K562 (cell line): Measurements from ENCODE around the gene SSH3. TPM values are rescaled to one million over a fixed set of nuclear protein-coding genes. Genes with fewer than 3 reads are reported as not detected.
A peak's percentile ranks its signal among the peaks of the same experiment; 100 is the strongest.

ENCODE experiments used
- ATAC-seq: fragments of 200-7000 bp; cut with Tn5 transposase; 3 replicates; pipeline ENCODE4 v1.9.1; 2020; ENCODE audit warnings: moderate library complexity
- BruUV-seq: library from RNA; stranded (reverse); fragments of 400-500 nt; replicated peaks from 2 replicates; lab custom pipeline; 2021; lab: Mats Ljungman, UMichigan
- CTCF ChIA-PET: fragments of 300-600 bp; formaldehyde crosslinking; extraction: SDS; loops from one replicate; lab custom pipeline; 2021; ENCODE audit warnings: low intra/inter-chr PET ratio; lab: Yijun Ruan, JAX
- POLR2A ChIA-PET: fragments of 300-600, 350-650 bp; sonication (Branson Sonifier 250); formaldehyde crosslinking; extraction: SDS; loops from one replicate; lab custom pipeline; 2021; ENCODE audit warnings: antibody characterized with exemption, inconsistent platforms; lab: Yijun Ruan, JAX
- DNase-seq, 4 experiments: peaks; one replicate each; pipeline versions ENCODE4 v3.0.0 to v3.0.0-alpha.2; 2011 to 2018; ENCODE audit warnings: low spot score in 3 of 4, mixed read lengths in 3 of 4; ENCODE audit errors: extremely low read depth in 1 of 4
- FAIRE-seq: peaks from 2 replicates; lab custom pipeline; 2011; peaks lifted over from hg19 to GRCh38; lab: Jason Lieb, UNC
- H2AFZ ChIP-seq: 2 replicates; pipeline ENCODE4 v1.6.0; 2011; ENCODE audit warnings: low read depth, low read length, control low read depth, inconsistent platforms
- H3K27ac ChIP-seq: fragments of 200-600 bp; 3 replicates; pipeline ENCODE4 v1.8.0; 2011; ENCODE audit warnings: low read depth, mild to moderate bottlenecking, control low read depth, inconsistent platforms, low read length, moderate library complexity, mixed read lengths; ENCODE audit errors: extremely low read depth
- H3K27me3 ChIP-seq, 2 experiments: fragments of 300-600 bp in 1 of 2; 2 replicates in 1 of 2; 3 replicates in 1 of 2; pipeline versions ENCODE4 v1.6.0 to v1.8.0; 2011; ENCODE audit warnings: inconsistent platforms in 2 of 2, low read length in 2 of 2, mild to moderate bottlenecking in 1 of 2, mixed read lengths in 1 of 2, moderate library complexity in 1 of 2; ENCODE audit not compliant: control insufficient read depth in 2 of 2, insufficient read depth in 2 of 2
- H3K36me3 ChIP-seq: fragments of 300-600 bp; 3 replicates; pipeline ENCODE4 v1.8.0; 2011; ENCODE audit warnings: mild to moderate bottlenecking, low read length, inconsistent platforms; ENCODE audit not compliant: control insufficient read depth, insufficient read depth
- H3K4me1 ChIP-seq, 2 experiments: fragments of 200-600 bp in 1 of 2; replicated peaks in 1 of 2; 2 replicates in 1 of 2; 3 replicates in 1 of 2; pipeline versions ENCODE4 v1.5.1 to v1.8.0; 2011; ENCODE audit warnings: inconsistent platforms in 2 of 2, low read length in 2 of 2, mild to moderate bottlenecking in 1 of 2, mixed read lengths in 1 of 2, moderate library complexity in 1 of 2; ENCODE audit not compliant: control insufficient read depth in 2 of 2, insufficient read depth in 2 of 2
- H3K4me2 ChIP-seq: 2 replicates; pipeline ENCODE4 v1.6.1; 2011; ENCODE audit warnings: low read length, control low read depth, inconsistent platforms, mixed read lengths; ENCODE audit not compliant: insufficient read depth
- H3K4me3 ChIP-seq: fragments of 200-600 bp; sonication (generic), shearing (Covaris generic); 2 replicates; pipeline ENCODE4 v1.5.1; 2016; ENCODE audit warnings: control low read depth, inconsistent platforms
- H3K79me2 ChIP-seq: fragments of 200-600 bp; 3 replicates; pipeline ENCODE4 v1.8.0; 2011; ENCODE audit warnings: low read length, inconsistent platforms; ENCODE audit not compliant: control insufficient read depth, insufficient read depth
- H3K9ac ChIP-seq, 2 experiments: 2 replicates each; pipeline versions ENCODE4 v1.6.0 to v1.6.1; 2011; ENCODE audit warnings: low read depth in 2 of 2, low read length in 2 of 2, control low read depth in 1 of 2, inconsistent platforms in 1 of 2, mild to moderate bottlenecking in 1 of 2, mixed read lengths in 1 of 2; ENCODE audit not compliant: insufficient read depth in 1 of 2
- H3K9me1 ChIP-seq: one replicate; pipeline ENCODE4 v1.6.0; 2011; ENCODE audit warnings: inconsistent platforms, mild to moderate bottlenecking, low read length, moderate library complexity; ENCODE audit not compliant: control insufficient read depth, insufficient read depth
- H3K9me3 ChIP-seq: replicated peaks from 2 replicates; pipeline ENCODE4 v1.5.1; 2011; ENCODE audit warnings: low read depth, low read length, inconsistent platforms; ENCODE audit not compliant: control insufficient read depth, insufficient read depth
- H4K20me1 ChIP-seq: replicated peaks from 2 replicates; pipeline ENCODE4 v1.6.1; 2011; ENCODE audit warnings: low read length, inconsistent platforms, mixed read lengths; ENCODE audit not compliant: control insufficient read depth, insufficient read depth
- BRCA1 ChIP-seq, 2 experiments: fragments of 450-650 bp in 1 of 2; sonication (generic) in 1 of 2; formaldehyde crosslinking in 1 of 2; IDR thresholded peaks; 2 replicates each; pipeline versions ENCODE4 v1.5.0 to v1.6.1; 2017 to 2020; ENCODE audit warnings: mild to moderate bottlenecking in 1 of 2, missing genetic modification reagents in 1 of 2
- GABPB1 ChIP-seq: sonication (generic); formaldehyde crosslinking; IDR thresholded peaks from 2 replicates; pipeline ENCODE4 v1.8.0; 2022; ENCODE audit warnings: mild to moderate bottlenecking, missing genetic modification reagents
- ZBTB5 ChIP-seq: fragments of 450-650 bp; IDR thresholded peaks from 2 replicates; pipeline ENCODE4 v1.6.1; 2017; ENCODE audit warnings: antibody characterized with exemption
- ZNF511 ChIP-seq: sonication (generic); formaldehyde crosslinking; IDR thresholded peaks from 2 replicates; pipeline ENCODE4 v1.8.0; 2022; ENCODE audit warnings: mild to moderate bottlenecking, missing genetic modification reagents
- ZNF584 ChIP-seq: fragments of 200-800 bp; sonication (Bioruptor generic); IDR thresholded peaks from 2 replicates; pipeline ENCODE4 v1.6.1; 2016; ENCODE audit warnings: low read depth, mild to moderate bottlenecking, missing genetic modification characterization, missing compliant biosample characterization
- ZNF77 ChIP-seq: fragments of 250-450 bp; sonication (Bioruptor Pico); IDR thresholded peaks from 2 replicates; pipeline ENCODE4 v1.5.0; 2020
- WGBS: fragments of 100-300 bp; shearing (Covaris generic); methylation state at CpG from one replicate; pipeline ENCODE4 v1.1.6; 2016; ENCODE audit warnings: low coverage, mixed read lengths; ENCODE audit not compliant: insufficient coverage; ENCODE audit errors: missing lambda C conversion rate; 5-methylcytosine and 5-hydroxymethylcytosine counted together
- in situ Hi-C: fragments of 300-500 bp; cut with MboI; formaldehyde crosslinking; loops from 4 replicates; pipeline ENCODE4 v1.15.0; 2018; ENCODE audit warnings: inconsistent platforms, mixed read lengths
- intact Hi-C: fragments of 100-400 bp; cut with micrococcal nuclease; formaldehyde crosslinking; loops from 2 replicates; pipeline ENCODE4 v1.14.2; 2022
- polyA plus RNA-seq, 8 experiments: library from polyadenylated mRNA; depleted of rRNA in 4 of 8; stranded (reverse) in 5 of 8; unstranded in 3 of 8; fragments of >200 nt; fragmentation: Nextera tagmentation in 2 of 8; fragmentation: Illumina TruSeq in 1 of 8; extraction: Ambion mirVana in 2 of 8; extraction: Trizol in 1 of 8; gene quantifications; 2 replicates each; pipeline versions ENCODE4 v1.2.1 to v1.2.3, GENCODE V29; 2011 to 2014; ENCODE audit warnings: inconsistent platforms in 1 of 8, missing spikeins in 1 of 8
- total RNA-seq, 7 experiments: library from RNA; depleted of rRNA in 6 of 7; stranded (reverse); fragments of >200 nt in 6 of 7; fragmentation: Illumina TruSeq in 2 of 7; extraction: Trizol in 2 of 7; gene quantifications; 2 replicates each; pipeline versions ENCODE4 v1.2.1 to v1.2.3, GENCODE V29; 2011 to 2021; ENCODE audit warnings: low replicate concordance in 1 of 7
- TF ChIP-seq, protein P1 (sequence below): sonication (generic); formaldehyde crosslinking; IDR thresholded peaks from 2 replicates; pipeline ENCODE4 v1.8.1; 2023; ENCODE audit warnings: mild to moderate bottlenecking, missing genetic modification reagents
- TF ChIP-seq, protein P2 (sequence below): fragments of 450-650 bp; IDR thresholded peaks from 2 replicates; pipeline ENCODE4 v1.6.1; 2016; ENCODE audit warnings: missing biosample characterization, missing genetic modification characterization
- TF ChIP-seq, protein P3 (sequence below): fragments of 250-450 bp; sonication (Bioruptor Pico); IDR thresholded peaks from 2 replicates; pipeline ENCODE4 v1.8.0; 2021; ENCODE audit warnings: moderate library complexity, mild to moderate bottlenecking, inconsistent platforms
- TF ChIP-seq, protein P4 (sequence below), 2 experiments: fragments of 150-350 bp in 1 of 2; IDR thresholded peaks; 2 replicates each; pipeline ENCODE4 v1.6.1; 2012 to 2016; ENCODE audit warnings: low read depth in 2 of 2, low read length in 2 of 2, mild to moderate bottlenecking in 1 of 2, moderate library complexity in 1 of 2

The SSH3 gene
- total and polyA plus RNA-seq, 9 of the 15 experiments (the other 6 are each of a cell fraction or from before 2014, with no cell fraction given): 0.07 to 1.0 (median 0.24) TPM; not detected in 3

- BruUV-seq: no TSS peak
- in situ Hi-C loops (no loop called here), intact Hi-C loops (no loop called here)
- no peak for ATAC-seq
- no peak for FAIRE-seq
- no peak overlapping the region for H3K27ac ChIP-seq
- WGBS: 69% methylated on average over 2 of the region's 2 CpGs
- H3K4me2 ChIP-seq: no peak overlapping the region
- CTCF ChIA-PET: interaction anchor here (0.5 kb wide), 1 partner anchor 54 kb away, joined by 4 read pairs; no protein-coding TSS in a partner anchor
- no peak overlapping the region for H2AFZ ChIP-seq
- POLR2A ChIA-PET: interaction anchor here (0.7 to 1.3 kb wide), 4 partner anchors 11 to 75 kb away, joined by 3 read pairs; no protein-coding TSS in a partner anchor
- no peaks in the 10 kb centered on the region for H3K9me1 ChIP-seq
- peaks cover 6% of the 10 kb centered on the region; the same call in 1 of the 3 replicates for H3K79me2 ChIP-seq
- peaks cover 18 to 21% of the 10 kb centered on the region in 2 experiments; a peak in 4 of 5 replicates for H3K4me1 ChIP-seq
- no peak overlapping the region for H3K4me3 ChIP-seq
- no peaks in the 10 kb centered on the region for H3K27me3 ChIP-seq
- no peak for DNase-seq
- no peaks in the 10 kb centered on the region; the same call in 2 of the 3 replicates for H3K36me3 ChIP-seq
- H4K20me1 ChIP-seq: no peaks in the 10 kb centered on the region
- H3K9me3 ChIP-seq: no peaks in the 10 kb centered on the region
- H3K9ac ChIP-seq: 0 out of 4 replicates have a peak overlapping the region, but pooled peaks of 1 of the 2 experiments have one; percentile 14
- TF ChIP-seq ZNF77 (CRISPR knock-in tag): no peak
- no peak for TF ChIP-seq ZBTB5
- no peak for TF ChIP-seq BRCA1 (IDR thresholded peaks at IDR 0.05)
- TF ChIP-seq BRCA1 (CRISPR knock-in tag; IDR thresholded peaks at IDR 0.05): no peak
- TF ChIP-seq GABPB1 (CRISPR knock-in tag): no peak
- TF ChIP-seq, protein P1, sequence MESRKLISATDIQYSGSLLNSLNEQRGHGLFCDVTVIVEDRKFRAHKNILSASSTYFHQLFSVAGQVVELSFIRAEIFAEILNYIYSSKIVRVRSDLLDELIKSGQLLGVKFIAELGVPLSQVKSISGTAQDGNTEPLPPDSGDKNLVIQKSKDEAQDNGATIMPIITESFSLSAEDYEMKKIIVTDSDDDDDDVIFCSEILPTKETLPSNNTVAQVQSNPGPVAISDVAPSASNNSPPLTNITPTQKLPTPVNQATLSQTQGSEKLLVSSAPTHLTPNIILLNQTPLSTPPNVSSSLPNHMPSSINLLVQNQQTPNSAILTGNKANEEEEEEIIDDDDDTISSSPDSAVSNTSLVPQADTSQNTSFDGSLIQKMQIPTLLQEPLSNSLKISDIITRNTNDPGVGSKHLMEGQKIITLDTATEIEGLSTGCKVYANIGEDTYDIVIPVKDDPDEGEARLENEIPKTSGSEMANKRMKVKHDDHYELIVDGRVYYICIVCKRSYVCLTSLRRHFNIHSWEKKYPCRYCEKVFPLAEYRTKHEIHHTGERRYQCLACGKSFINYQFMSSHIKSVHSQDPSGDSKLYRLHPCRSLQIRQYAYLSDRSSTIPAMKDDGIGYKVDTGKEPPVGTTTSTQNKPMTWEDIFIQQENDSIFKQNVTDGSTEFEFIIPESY (CRISPR knock-in tag): no peak
- TF ChIP-seq, protein P2, sequence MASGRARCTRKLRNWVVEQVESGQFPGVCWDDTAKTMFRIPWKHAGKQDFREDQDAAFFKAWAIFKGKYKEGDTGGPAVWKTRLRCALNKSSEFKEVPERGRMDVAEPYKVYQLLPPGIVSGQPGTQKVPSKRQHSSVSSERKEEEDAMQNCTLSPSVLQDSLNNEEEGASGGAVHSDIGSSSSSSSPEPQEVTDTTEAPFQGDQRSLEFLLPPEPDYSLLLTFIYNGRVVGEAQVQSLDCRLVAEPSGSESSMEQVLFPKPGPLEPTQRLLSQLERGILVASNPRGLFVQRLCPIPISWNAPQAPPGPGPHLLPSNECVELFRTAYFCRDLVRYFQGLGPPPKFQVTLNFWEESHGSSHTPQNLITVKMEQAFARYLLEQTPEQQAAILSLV (tag): no peak
- TF ChIP-seq, protein P3, sequence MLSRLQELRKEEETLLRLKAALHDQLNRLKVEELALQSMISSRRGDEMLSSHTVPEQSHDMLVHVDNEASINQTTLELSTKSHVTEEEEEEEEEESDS (CRISPR knock-in tag): no peak
- TF ChIP-seq, protein P4, sequence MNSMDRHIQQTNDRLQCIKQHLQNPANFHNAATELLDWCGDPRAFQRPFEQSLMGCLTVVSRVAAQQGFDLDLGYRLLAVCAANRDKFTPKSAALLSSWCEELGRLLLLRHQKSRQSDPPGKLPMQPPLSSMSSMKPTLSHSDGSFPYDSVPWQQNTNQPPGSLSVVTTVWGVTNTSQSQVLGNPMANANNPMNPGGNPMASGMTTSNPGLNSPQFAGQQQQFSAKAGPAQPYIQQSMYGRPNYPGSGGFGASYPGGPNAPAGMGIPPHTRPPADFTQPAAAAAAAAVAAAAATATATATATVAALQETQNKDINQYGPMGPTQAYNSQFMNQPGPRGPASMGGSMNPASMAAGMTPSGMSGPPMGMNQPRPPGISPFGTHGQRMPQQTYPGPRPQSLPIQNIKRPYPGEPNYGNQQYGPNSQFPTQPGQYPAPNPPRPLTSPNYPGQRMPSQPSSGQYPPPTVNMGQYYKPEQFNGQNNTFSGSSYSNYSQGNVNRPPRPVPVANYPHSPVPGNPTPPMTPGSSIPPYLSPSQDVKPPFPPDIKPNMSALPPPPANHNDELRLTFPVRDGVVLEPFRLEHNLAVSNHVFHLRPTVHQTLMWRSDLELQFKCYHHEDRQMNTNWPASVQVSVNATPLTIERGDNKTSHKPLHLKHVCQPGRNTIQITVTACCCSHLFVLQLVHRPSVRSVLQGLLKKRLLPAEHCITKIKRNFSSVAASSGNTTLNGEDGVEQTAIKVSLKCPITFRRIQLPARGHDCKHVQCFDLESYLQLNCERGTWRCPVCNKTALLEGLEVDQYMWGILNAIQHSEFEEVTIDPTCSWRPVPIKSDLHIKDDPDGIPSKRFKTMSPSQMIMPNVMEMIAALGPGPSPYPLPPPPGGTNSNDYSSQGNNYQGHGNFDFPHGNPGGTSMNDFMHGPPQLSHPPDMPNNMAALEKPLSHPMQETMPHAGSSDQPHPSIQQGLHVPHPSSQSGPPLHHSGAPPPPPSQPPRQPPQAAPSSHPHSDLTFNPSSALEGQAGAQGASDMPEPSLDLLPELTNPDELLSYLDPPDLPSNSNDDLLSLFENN (IDR thresholded peaks at IDR 0.05; ENCODE audit: low read depth in 2 of 2, low read length in 2 of 2): no peak
- TF ChIP-seq ZNF511 (CRISPR knock-in tag): no peak
- TF ChIP-seq ZNF584 (CRISPR knock-in tag): no peak
Measured at GRCh38 chr11:67320691-67321090, 17.4 kb downstream of the SSH3 start.
